CD4-positive, alpha-beta T cell treated with Interferon gamma for 1 hour (primary cell): Measurements from ENCODE around the gene CDYL.

Experiments used
- DNase-seq: peaks from one replicate; pipeline ENCODE4 v3.0.0-alpha.2; 2020

Gene CDYL

GRCh38 chr6:4941782-4942672 lies 165.8 kb downstream of the CDYL start:
- peak; percentile 17 for DNase-seq

- DNase-seq = no peak
Measured at GRCh38 chr6:4942673-4943009, 166.4 kb downstream of the CDYL start.

- no peak for DNase-seq
Measured at GRCh38 chr6:4943716-4944115, 167.5 kb downstream of the CDYL start.

- no peak for DNase-seq
Measured at GRCh38 chr6:4944325-4944724, 168.1 kb downstream of the CDYL start.

- no peak for DNase-seq
Measured at GRCh38 chr6:4946521-4946920, 170.3 kb downstream of the CDYL start.

GRCh38 chr6:4947716-4948115 lies 171.5 kb downstream of the CDYL start:
- DNase-seq = no peak

- DNase-seq = no peak
Measured at GRCh38 chr6:4948781-4949450, 172.7 kb downstream of the CDYL start.

- DNase-seq = no peak
Measured at GRCh38 chr6:4950076-4950475, 173.9 kb downstream of the CDYL start.

- DNase-seq = no peak
Measured at GRCh38 chr6:4950836-4951533, 174.8 kb downstream of the CDYL start.

- DNase-seq = no peak
Measured at GRCh38 chr6:4953440-4953839, 177.2 kb downstream of the CDYL start.

- DNase-seq = no peak
Measured at GRCh38 chr6:4956625-4957024, 180.4 kb downstream of the CDYL start.

GRCh38 chr6:4957521-4958231 lies 181.5 kb downstream of the CDYL start:
- DNase-seq = no peak

GRCh38 chr6:4958624-4959023 lies 182.4 kb downstream of the CDYL start:
- no peak for DNase-seq

GRCh38 chr6:4961322-4962168 lies 185.3 kb downstream of the CDYL start:
- no peak for DNase-seq

GRCh38 chr6:4962905-4963304 lies 186.7 kb downstream of the CDYL start:
- DNase-seq = no peak

- DNase-seq = no peak
Measured at GRCh38 chr6:4964675-4965561, 188.7 kb downstream of the CDYL start.

- no peak for DNase-seq
Measured at GRCh38 chr6:4965562-4966389, 189.6 kb downstream of the CDYL start.

GRCh38 chr6:4967301-4968030 lies 191.3 kb downstream of the CDYL start:
- no peak for DNase-seq

- no peak for DNase-seq
Measured at GRCh38 chr6:4969609-4970285, 193.5 kb downstream of the CDYL start.
